H9 (cell line): Measurements from ENCODE around the gene BRD1. TPM values are rescaled to one million over a fixed set of nuclear protein-coding genes. Genes with fewer than 3 reads are reported as not detected.

ENCODE experiments used
- DNase-seq: peaks from one replicate; pipeline ENCODE4 v3.0.0-alpha.2; 2017
- H2AFZ ChIP-seq: one replicate; pipeline ENCODE4 v1.6.1; 2013; ENCODE audit warnings: mild to moderate bottlenecking, low read length, control low read depth, moderate library complexity
- H2AK5ac ChIP-seq: 2 replicates; pipeline ENCODE4 v1.6.1; 2013; ENCODE audit warnings: low read length, control low read depth, mixed read lengths; ENCODE audit not compliant: insufficient read length
- H2BK120ac ChIP-seq: one replicate; pipeline ENCODE4 v1.6.1; 2013; ENCODE audit warnings: low read depth, mild to moderate bottlenecking, low read length, control low read depth, inconsistent platforms; ENCODE audit not compliant: poor library complexity, severe bottlenecking
- H2BK12ac ChIP-seq: 2 replicates; pipeline ENCODE4 v1.6.1; 2013; ENCODE audit warnings: low read length, control low read depth, mixed read lengths, low read depth; ENCODE audit not compliant: insufficient read length
- H2BK15ac ChIP-seq: 2 replicates; pipeline ENCODE4 v1.6.1; 2013; ENCODE audit warnings: low read depth, low read length, control low read depth
- H2BK20ac ChIP-seq: one replicate; pipeline ENCODE4 v1.6.1; 2013; ENCODE audit warnings: low read depth, mild to moderate bottlenecking, low read length, control low read depth, inconsistent platforms; ENCODE audit not compliant: poor library complexity, severe bottlenecking
- H2BK5ac ChIP-seq: 2 replicates; pipeline ENCODE4 v1.6.1; 2013; ENCODE audit warnings: low read length, control low read depth, mixed read lengths; ENCODE audit not compliant: insufficient read length
- H3K14ac ChIP-seq: 2 replicates; pipeline ENCODE4 v1.6.1; 2013; ENCODE audit warnings: low read length, control low read depth; ENCODE audit not compliant: insufficient read depth
- H3K18ac ChIP-seq: 2 replicates; pipeline ENCODE4 v1.6.1; 2013; ENCODE audit warnings: low read depth, mild to moderate bottlenecking, mixed read lengths, low read length, control low read depth; ENCODE audit not compliant: insufficient read length
- H3K23ac ChIP-seq: 2 replicates; pipeline ENCODE4 v1.6.1; 2013; ENCODE audit warnings: low read length, control low read depth, mixed read lengths, low read depth; ENCODE audit not compliant: insufficient read length
- H3K23me2 ChIP-seq: 2 replicates; pipeline ENCODE4 v1.6.1; 2013; ENCODE audit warnings: low read depth, mild to moderate bottlenecking, mixed read lengths, low read length, control low read depth; ENCODE audit not compliant: insufficient read length, poor library complexity, severe bottlenecking
- H3K27ac ChIP-seq: 2 replicates; pipeline ENCODE4 v1.5.1; 2013; ENCODE audit warnings: low read length, control low read depth, mixed read lengths, low read depth; ENCODE audit not compliant: insufficient read length
- H3K27me3 ChIP-seq: 2 replicates; pipeline ENCODE4 v1.6.1; 2013; ENCODE audit warnings: low read length, control low read depth, inconsistent platforms; ENCODE audit not compliant: insufficient read depth
- H3K4ac ChIP-seq: 2 replicates; pipeline ENCODE4 v1.6.1; 2013; ENCODE audit warnings: low read depth, mild to moderate bottlenecking, control low read depth, inconsistent platforms, low read length, moderate library complexity
- H3K4me1 ChIP-seq: 2 replicates; pipeline ENCODE4 v1.6.1; 2013; ENCODE audit warnings: low read length, control low read depth, inconsistent platforms; ENCODE audit not compliant: insufficient read depth
- H3K4me2 ChIP-seq: 2 replicates; pipeline ENCODE4 v1.6.1; 2013; ENCODE audit warnings: low read length, control low read depth, mixed read lengths; ENCODE audit not compliant: insufficient read length, insufficient read depth
- H3K56ac ChIP-seq: 2 replicates; pipeline ENCODE4 v1.6.1; 2013; ENCODE audit warnings: low read depth, mild to moderate bottlenecking, mixed read lengths, low read length, control low read depth; ENCODE audit not compliant: insufficient read length
- H3K79me1 ChIP-seq: 2 replicates; pipeline ENCODE4 v1.6.1; 2013; ENCODE audit warnings: low read depth, mild to moderate bottlenecking, moderate library complexity, low read length, control low read depth, inconsistent platforms; ENCODE audit not compliant: insufficient read depth, poor library complexity, severe bottlenecking
- H3K79me2 ChIP-seq: 2 replicates; pipeline ENCODE4 v1.6.1; 2013; ENCODE audit warnings: low read length, control low read depth, inconsistent platforms; ENCODE audit not compliant: insufficient read depth
- H3K9ac ChIP-seq: 2 replicates; pipeline ENCODE4 v1.6.1; 2013; ENCODE audit warnings: low read length, control low read depth, mixed read lengths; ENCODE audit not compliant: insufficient read length; ENCODE audit errors: extremely low read depth
- H3K9me3 ChIP-seq: one replicate; pipeline ENCODE4 v1.6.1; 2013; ENCODE audit warnings: low read depth, low read length, inconsistent platforms; ENCODE audit not compliant: control insufficient read depth
- H3T11ph ChIP-seq: one replicate; pipeline ENCODE4 v1.6.1; 2013; ENCODE audit warnings: mild to moderate bottlenecking, low read length, control low read depth, inconsistent platforms
- H4K20me1 ChIP-seq: one replicate; pipeline ENCODE4 v1.6.1; 2013; ENCODE audit not compliant: control insufficient read depth, insufficient read length, insufficient read depth
- H4K5ac ChIP-seq: 2 replicates; pipeline ENCODE4 v1.6.1; 2013; ENCODE audit warnings: low read depth, mild to moderate bottlenecking, mixed read lengths, low read length, control low read depth; ENCODE audit not compliant: insufficient read length
- H4K8ac ChIP-seq: replicated peaks from 2 replicates; pipeline ENCODE4 v1.6.1; 2013; ENCODE audit warnings: low read length, control low read depth, mixed read lengths, low read depth; ENCODE audit not compliant: insufficient read length
- H4K91ac ChIP-seq: 2 replicates; pipeline ENCODE4 v1.6.1; 2013; ENCODE audit warnings: low read depth, mild to moderate bottlenecking, moderate library complexity, mixed read lengths, low read length, control low read depth; ENCODE audit not compliant: insufficient read length
- H3K27ac Mint-ChIP-seq, 3 experiments: 2 replicates in 2 of 3; 3 replicates in 1 of 3; pipeline ENCODE4 v1.8.0; 2020 to 2021; ENCODE audit warnings: mixed read lengths in 3 of 3, mild to moderate bottlenecking in 1 of 3, moderate library complexity in 1 of 3
- H3K27me3 Mint-ChIP-seq: 2 replicates; pipeline ENCODE4 v1.8.0; 2021; ENCODE audit warnings: low read depth, mild to moderate bottlenecking, moderate library complexity, mixed read lengths
- H3K36me3 Mint-ChIP-seq, 3 experiments: 2 replicates in 2 of 3; 3 replicates in 1 of 3; pipeline ENCODE4 v1.8.0; 2020 to 2021; ENCODE audit warnings: low read depth in 3 of 3, mixed read lengths in 3 of 3; ENCODE audit not compliant: insufficient read depth in 1 of 3
- H3K4me1 Mint-ChIP-seq, 2 experiments: 2 replicates each; pipeline ENCODE4 v1.8.0; 2020; ENCODE audit warnings: mixed read lengths in 2 of 2
- H3K4me3 Mint-ChIP-seq, 2 experiments: 2 replicates in 1 of 2; 3 replicates in 1 of 2; pipeline ENCODE4 v1.8.0; 2020 to 2021; ENCODE audit warnings: mild to moderate bottlenecking in 2 of 2, mixed read lengths in 2 of 2, moderate library complexity in 1 of 2
- H3K9me3 Mint-ChIP-seq, 2 experiments: 2 replicates in 1 of 2; 3 replicates in 1 of 2; pipeline ENCODE4 v1.8.0; 2020; ENCODE audit warnings: mild to moderate bottlenecking in 2 of 2, mixed read lengths in 2 of 2, moderate library complexity in 1 of 2
- WGBS: extraction: QIAGEN DNeasy Blood & Tissue Kit; methylation state at CpG from one replicate; pipeline ENCODE4 v1.1.7; 2013; ENCODE audit warnings: missing lambda C conversion rate, low lambda C conversion rate, mixed read lengths; ENCODE audit not compliant: insufficient read length; ENCODE audit errors: extremely low coverage; 5-methylcytosine and 5-hydroxymethylcytosine counted together
- total RNA-seq: library from RNA; stranded (reverse); gene quantifications from 2 replicates; pipeline ENCODE4 v1.2.1, GENCODE V29; 2021
- TF ChIP-seq, protein P1 (sequence below): fragments of 200-600 bp; sonication (generic); conservative IDR thresholded peaks from 3 replicates; pipeline ENCODE4 v1.8.0; 2021; ENCODE audit warnings: antibody characterized with exemption, mild to moderate bottlenecking

The BRD1 gene
- total RNA-seq, 1 experiment from 2014 or later, result 51.3 TPM

DNA sequence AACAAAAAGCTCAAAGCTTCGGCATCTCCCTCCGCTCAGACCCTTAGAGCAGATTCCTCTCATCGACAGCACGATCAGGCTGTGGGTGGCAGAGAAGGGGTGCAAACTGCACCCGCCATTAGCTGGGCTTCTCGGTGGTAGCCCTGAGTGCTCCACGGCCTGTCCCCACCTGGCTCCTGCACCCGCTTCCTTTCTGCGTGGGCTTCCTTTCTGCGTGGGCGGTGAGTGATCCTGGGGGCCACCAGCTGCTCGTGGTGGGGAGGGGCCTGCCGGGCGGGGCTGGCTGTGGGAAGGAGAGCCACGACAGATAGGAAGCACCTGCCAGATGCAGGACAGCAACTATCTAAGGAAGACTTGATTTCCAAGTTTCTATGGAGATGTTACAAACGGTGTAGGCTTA lies 55.0 kb downstream of the BRD1 start:
- no peak overlapping the region for H2BK120ac ChIP-seq
- H3K79me1 ChIP-seq, result no peaks in the 10 kb centered on the region
- no peak overlapping the region for H2BK15ac ChIP-seq
- H2BK20ac ChIP-seq, result no peak overlapping the region
- no peak overlapping the region for H3T11ph ChIP-seq
- no peak overlapping the region for H3K27ac Mint-ChIP-seq
- no peaks in the 10 kb centered on the region for H3K27me3 ChIP-seq
- no peak overlapping the region for H4K91ac ChIP-seq
- TF ChIP-seq, protein P1, sequence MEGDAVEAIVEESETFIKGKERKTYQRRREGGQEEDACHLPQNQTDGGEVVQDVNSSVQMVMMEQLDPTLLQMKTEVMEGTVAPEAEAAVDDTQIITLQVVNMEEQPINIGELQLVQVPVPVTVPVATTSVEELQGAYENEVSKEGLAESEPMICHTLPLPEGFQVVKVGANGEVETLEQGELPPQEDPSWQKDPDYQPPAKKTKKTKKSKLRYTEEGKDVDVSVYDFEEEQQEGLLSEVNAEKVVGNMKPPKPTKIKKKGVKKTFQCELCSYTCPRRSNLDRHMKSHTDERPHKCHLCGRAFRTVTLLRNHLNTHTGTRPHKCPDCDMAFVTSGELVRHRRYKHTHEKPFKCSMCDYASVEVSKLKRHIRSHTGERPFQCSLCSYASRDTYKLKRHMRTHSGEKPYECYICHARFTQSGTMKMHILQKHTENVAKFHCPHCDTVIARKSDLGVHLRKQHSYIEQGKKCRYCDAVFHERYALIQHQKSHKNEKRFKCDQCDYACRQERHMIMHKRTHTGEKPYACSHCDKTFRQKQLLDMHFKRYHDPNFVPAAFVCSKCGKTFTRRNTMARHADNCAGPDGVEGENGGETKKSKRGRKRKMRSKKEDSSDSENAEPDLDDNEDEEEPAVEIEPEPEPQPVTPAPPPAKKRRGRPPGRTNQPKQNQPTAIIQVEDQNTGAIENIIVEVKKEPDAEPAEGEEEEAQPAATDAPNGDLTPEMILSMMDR, result no peak
- DNase-seq, result no peak
- H3K4me1 ChIP-seq, result no peaks in the 10 kb centered on the region
- no peak overlapping the region for H4K8ac ChIP-seq
- no peak overlapping the region for H3K4me3 Mint-ChIP-seq
- no peak overlapping the region; the same call in 1 of the 2 replicates for H3K14ac ChIP-seq
- no peak overlapping the region for H2BK12ac ChIP-seq
- H3K36me3 Mint-ChIP-seq, result peaks cover 16 to 41% (median 39%) of the 10 kb centered on the region in 3 experiments; a peak in 6 of 7 replicates
- no peak overlapping the region for H2BK5ac ChIP-seq
- no peak overlapping the region for H3K4ac ChIP-seq
- no peak overlapping the region for H3K18ac ChIP-seq
- WGBS, result no CpG with 5 or more reads among the region's 16 CpGs
- H3K9me3 ChIP-seq, result no peaks in the 10 kb centered on the region
- no peak overlapping the region for H4K5ac ChIP-seq
- no peaks in the 10 kb centered on the region for H3K23me2 ChIP-seq
- H3K79me2 ChIP-seq, result no peaks in the 10 kb centered on the region
- H2AFZ ChIP-seq, result no peak overlapping the region
- no peak overlapping the region for H3K4me2 ChIP-seq
- H3K4me1 Mint-ChIP-seq, result peaks cover 8 to 9% of the 10 kb centered on the region in 2 experiments
- H2AK5ac ChIP-seq, result no peak overlapping the region
- H3K56ac ChIP-seq, result no peak overlapping the region
- H3K27me3 Mint-ChIP-seq, result no peaks in the 10 kb centered on the region
- no peak overlapping the region for H3K27ac ChIP-seq
- no peaks in the 10 kb centered on the region for H4K20me1 ChIP-seq
- H3K9ac ChIP-seq, result no peak overlapping the region
- no peak overlapping the region for H3K23ac ChIP-seq
- no peaks in the 10 kb centered on the region for H3K9me3 Mint-ChIP-seq
